HG02763 (cell line): ENCODE results near the gene FGL2.
"Not testable (repeated sequence)": the region's sequence is repeated elsewhere in the genome, so short reads cannot be mapped to it uniquely, and the experiment has no call there.

Experiments used
- ATAC-seq: cut with Tn5 transposase; IDR thresholded peaks from one replicate; pipeline ENCODE4 v1.9.1; 2021; ENCODE audit warnings: mild to moderate bottlenecking, moderate library complexity; ENCODE audit not compliant: unreplicated experiment

The FGL2 gene, protein sequence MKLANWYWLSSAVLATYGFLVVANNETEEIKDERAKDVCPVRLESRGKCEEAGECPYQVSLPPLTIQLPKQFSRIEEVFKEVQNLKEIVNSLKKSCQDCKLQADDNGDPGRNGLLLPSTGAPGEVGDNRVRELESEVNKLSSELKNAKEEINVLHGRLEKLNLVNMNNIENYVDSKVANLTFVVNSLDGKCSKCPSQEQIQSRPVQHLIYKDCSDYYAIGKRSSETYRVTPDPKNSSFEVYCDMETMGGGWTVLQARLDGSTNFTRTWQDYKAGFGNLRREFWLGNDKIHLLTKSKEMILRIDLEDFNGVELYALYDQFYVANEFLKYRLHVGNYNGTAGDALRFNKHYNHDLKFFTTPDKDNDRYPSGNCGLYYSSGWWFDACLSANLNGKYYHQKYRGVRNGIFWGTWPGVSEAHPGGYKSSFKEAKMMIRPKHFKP

DNA sequence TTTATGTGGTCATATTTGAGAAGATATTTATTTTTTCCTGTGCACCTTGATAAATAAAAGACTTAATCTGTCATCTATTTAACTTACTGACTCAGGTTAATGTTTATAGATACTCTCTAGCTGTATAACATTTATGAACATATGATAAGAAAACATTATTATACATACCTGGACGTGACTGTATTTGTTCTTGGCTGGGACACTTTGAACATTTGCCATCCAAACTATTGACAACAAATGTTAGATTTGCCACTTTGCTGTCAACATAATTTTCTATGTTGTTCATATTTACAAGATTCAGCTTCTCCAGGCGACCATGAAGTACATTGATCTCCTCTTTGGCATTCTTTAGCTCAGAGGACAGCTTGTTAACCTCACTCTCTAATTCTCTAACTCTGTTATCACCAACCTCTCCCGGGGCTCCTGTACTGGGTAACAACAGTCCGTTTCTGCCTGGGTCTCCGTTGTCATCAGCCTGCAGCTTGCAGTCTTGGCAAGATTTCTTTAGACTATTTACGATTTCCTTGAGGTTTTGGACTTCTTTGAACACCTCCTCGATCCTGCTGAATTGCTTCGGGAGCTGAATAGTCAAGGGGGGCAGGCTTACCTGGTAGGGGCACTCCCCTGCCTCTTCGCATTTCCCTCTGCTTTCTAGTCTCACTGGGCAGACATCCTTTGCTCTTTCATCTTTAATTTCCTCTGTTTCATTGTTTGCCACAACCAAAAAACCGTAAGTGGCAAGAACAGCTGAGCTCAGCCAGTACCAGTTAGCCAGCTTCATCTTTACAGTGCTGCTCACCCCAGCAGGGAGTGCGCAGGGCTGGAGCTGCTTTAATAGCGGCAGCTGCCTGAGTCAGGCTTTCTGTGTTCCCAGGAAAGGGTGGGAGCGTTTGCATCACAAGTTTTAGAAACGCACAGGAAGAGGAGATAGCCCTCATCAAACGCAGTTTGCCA is at the start of gene FGL2:
Gene FGL2, minus strand, starts transcription at position 807 of the 954 bp plus-strand sequence. Its CDS starts 26 bp downstream, at position 781.
- no peak for ATAC-seq

DNA sequence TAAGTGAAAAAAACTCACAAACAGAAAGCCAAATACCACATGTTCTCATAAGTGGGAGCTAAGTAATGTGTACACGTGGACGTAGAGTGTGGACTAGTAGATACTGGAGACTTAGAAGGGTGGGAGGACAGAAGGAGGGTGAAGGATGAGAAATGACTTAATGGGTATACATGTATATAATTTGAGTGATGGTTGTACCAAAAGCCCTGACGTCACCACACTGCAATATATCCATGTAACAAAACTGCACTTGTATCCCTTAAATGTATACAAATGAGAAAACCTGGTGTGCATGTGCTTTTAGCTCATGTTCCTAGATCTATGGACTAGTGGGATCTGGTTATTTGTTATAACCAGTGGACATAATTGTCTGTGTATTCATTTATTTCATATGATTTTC is 48.5 kb upstream of the FGL2 start:
- ATAC-seq: no peak

DNA sequence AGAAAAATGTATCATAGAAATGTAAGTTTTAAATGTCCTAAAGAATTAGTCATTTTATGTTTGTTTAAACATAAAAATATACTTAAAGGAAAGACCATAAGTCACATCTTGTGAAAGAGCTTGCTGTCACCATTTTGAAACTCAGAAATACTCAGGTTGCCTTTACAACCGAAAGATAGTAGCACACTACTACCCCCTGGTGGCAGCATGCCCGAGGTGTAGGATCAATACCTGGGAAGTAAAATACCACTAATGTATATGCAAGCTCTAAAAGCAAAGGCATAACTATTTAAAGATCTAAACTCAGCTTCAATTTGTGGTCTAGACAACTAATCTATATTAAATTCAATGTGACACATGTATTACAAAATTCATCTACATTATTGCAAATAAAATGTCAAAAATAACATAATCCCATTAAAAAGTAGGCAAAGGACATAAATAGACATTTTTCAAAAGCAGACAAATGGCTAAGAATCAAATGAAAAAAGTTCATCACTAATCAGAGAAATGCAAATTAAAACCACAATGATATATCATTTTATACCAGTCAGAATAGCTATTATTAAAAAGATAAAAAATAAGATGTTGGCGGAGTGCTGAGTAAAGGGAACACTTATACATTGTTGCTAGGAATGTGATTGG is 47.7 kb upstream of the FGL2 start:
- ATAC-seq: peak; percentile 76

DNA sequence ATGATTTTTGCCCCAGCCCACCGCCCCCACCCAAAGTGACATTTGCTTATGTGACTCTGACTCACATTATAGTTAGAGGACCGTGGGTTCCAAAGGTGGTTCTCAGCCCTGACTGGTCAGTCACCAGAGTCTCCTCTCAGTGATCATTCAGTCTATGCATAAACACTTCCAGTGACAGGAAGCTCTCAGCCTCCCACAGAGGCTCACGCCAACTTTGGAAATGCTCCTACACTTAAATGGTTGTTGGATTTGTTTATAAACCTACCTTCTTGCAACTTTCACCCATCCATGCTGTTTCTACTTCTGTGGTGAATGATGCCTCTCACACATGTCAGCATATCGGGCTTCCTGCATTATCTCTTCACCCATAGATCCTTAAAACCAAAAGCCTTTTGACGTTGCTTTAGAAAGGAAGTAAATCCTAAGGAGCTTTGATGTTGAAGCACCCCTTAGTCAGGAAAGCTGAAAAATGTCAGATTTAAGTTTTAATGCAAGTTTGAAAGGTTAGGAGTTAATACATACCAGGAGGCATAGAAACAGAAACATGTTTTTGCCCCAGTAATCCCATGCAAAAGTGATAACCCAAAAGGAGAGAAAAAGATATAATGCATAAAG is 46.5 kb upstream of the FGL2 start:
- ATAC-seq: no peak

DNA sequence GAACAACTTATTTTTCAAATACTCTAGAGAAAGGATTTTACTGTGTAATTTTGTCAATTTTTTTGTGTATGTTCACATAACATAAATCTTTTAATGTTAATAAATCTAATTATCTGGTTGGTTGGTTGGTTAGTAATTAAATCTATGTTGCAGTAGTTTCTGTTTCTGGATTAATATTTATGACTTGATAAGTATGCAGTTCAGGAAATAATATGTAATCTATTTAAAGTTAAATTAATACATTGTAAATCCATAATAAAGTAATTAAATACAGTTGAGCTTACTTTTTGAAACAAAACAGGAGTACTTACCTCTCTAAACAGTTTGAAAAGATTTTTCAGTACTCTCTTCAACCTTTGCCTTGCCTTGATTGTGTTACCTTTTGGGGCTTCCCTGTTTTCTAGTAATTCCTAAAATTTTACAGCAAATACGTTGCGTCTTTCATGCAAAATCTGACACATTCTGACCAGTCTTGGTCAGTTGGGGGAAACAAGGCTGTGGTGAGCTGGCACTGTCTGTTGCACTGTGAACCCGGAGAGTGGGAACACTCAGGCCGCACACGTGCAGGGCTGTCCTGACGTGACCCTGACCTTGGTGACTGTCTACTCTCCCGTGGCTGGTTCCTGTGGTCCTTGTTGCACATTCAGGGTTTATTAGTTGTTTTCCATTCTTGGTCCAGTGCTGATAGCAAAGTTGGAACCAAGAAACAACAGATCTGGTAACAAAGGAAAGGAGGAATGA is 45.6 kb upstream of the FGL2 start:
- ATAC-seq: no peak

DNA sequence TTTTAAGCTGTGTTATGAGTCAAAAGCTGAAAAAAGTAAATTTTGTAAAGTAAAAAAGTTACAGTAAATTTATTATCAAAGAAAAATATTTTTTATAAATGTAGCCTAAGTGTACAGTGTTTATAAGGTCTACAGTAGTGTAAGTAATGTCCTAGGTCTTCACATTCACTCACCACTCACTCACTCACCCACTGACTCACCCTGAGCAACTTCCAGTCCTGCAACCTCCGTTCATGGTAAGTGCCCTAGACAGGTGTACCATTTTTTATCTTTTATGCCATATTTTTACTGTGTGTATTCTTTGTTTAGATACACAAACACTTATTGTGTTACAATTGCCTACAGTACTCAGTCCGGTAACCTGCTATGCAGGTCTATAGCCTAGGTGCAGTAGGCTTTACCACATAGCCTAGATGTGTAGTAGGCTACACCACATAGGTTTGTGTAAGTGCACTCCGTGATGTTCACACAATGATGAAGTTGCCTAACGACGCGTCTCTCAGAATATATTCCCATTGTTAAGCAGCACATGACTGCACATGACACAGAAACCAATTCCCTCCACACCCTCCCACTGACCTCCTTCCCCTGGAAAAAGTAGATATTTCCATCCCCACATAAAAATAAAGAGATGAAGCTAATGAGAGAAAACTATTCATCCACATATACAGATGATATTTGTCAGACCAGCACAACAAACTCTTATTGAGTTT is 44.8 kb upstream of the FGL2 start:
- ATAC-seq: no peak

DNA sequence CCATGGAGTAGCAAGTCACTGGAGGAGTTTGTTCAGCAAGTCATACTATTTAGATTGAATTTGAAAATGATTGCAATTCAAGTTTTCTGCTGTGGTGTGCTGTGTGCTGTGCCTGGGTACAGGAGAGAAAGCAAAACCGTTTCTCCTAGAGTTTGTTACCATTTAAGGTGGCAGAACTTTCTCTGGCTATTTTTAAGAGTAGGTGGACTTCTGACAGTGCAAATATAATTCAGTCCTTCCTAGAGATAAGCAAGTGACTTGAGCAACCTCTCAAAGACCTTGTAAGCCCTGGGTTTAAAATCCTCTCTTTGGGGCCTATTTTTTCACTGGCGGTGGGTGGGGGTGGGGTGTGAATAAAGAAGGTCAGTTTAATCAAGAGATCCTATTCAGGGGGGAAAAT is 42.9 kb upstream of the FGL2 start:
- ATAC-seq: no peak

DNA sequence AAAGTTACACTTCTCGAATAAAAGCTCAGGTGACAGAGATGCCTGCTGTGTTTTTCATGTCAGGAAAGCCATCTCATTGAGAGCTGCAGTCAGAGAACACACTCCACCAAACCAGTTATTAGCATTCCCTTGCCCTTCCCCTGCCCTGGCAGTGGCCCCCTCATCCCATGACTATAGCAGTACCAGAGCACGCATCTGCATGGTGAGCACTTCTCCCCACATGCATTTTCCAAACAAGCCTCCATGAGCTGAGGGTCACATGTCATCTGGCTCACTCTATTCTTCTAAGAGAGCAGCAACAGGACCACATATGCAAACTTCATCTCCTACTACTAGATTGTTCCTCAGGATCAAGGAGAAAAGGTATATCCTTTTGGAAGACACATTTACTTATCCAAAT is 42.4 kb upstream of the FGL2 start:
- no peak for ATAC-seq

DNA sequence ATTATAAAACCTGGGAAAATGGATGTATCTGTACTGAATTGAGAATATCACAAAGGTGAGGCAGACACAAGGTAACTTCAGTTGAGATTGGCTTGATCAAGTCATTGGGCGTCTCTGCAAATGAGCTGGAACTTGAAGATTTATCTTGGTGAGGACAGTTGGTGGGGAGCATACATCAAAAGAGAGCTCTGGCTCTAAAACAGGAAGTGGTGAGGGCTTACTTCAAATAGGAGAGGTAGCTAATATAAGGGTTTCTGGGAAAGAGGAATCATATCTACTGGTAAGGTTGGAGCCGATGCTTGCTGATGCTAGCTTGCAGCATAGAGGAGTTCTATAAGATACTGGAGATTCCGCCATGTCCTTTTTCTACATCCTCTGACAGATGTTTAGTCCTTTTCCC is 39.9 kb upstream of the FGL2 start:
- ATAC-seq: no peak

DNA sequence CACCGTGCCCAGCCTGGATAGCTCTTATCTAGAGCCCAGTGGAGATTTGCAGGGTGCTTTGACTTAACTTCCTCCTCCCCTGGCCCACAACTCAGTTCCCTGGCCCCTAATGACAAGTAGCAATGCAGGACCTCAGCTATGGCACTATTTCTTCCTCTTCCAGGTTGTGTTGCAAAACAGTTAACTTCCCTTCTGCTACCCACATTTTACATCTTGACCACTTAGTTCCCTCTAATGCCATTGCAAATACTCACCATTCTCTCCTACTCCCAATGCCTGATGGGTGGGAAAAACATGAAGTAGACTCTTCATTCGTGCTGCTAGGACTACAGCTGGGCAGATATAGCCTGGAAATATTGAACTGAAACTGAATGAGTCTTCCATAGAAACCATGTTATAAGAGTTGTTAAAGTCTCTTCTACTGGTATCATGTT is 39.1 kb upstream of the FGL2 start:
- no peak for ATAC-seq

DNA sequence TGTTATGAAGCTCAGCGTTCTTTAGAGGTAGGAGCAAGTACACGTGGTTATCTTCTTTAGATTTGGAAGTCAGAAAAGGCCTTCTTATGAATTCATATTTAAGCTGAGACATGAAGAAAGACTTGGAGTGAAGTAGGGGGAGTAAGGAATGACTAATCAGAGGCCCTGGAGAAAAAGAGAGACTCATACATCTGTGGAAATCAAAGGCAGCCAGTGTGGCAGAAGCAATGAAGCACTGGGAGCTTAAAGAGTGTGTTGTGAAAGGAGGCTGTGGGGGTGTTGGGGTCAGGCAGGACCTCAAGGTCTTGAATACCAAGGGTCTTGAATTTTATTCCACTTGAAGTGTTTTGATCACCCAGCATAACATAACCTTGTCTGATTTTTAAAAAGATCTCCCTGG is 35.7 kb upstream of the FGL2 start:
- no peak for ATAC-seq

DNA sequence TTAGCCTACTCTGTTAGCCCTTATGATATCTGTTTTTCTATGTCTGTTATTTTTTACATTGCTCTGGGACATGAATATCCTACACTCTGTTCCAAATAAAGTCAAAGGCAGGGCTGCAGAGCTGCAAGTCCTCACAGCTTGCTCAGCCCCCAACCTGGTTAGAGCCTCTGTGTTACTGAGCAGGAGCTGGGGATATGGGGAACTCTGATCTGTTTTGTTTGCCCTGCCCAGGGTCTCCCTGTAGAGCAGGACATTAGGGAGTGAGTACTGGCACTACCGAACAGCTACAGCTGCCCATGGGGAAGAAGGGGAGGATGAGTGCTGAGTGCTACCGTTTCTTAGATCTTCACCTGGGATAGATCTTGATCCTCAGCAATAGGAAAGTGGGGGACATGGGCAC is 32.8 kb upstream of the FGL2 start:
- no peak for ATAC-seq

DNA sequence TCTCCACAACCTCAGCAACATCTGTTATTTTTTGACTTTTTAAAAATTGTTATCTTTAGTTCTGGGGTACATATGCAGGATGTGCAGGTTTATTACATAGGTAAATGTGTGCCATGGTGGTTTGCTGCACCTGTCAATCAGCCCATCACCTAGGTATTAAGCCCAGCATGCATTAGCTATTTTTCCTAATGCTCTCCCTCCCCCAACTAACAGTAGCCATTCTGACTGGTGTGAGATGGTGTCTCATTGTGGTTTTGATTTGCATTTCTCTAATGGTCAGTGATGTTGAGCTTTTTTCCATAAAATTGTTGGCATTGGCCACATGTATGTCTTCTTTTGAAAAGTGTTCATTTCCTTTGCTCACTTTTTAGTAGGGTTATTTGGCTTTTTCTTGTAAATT is 29.2 kb upstream of the FGL2 start:
- not testable (repeated sequence) for ATAC-seq

DNA sequence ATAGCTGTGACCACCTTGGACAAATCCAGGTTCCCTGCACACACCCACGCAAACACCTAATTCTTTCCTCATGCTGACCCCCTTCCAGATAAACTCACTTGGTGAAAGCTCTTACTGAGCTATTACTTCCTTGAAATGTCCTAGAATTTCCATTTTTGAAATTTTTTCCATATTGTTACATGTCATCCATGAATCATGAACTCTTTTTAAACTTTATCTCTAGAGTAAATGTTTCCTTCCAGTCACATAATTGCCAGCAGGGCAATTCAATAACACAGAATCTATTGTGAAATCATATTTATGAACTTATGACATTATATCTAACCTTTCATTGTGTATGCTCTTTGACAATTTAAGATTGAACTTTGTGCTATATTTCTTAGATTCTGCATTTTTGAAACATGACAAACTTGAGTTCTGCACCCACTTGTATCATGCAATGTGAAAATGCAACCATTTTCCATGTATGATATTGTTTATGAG is 26.8 kb upstream of the FGL2 start:
- ATAC-seq: no peak

DNA sequence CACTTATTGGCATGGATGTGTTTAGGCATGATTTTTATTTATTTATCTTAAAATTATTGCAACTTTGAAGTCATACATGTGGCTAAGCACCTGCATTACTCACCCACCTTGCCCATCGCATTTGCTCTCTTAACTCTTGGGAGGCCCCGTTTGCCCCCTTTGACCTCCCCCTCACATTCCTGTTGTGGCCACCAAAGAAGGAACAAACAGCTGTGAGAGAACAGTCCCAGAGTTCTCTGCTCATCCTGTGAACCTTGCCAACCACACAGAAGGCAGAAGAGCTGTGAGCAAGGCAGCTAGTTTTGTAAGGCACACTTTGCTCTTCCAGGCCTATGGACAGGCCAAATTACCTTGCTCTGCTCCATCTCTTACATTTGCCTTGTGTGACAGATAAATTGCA is 23.6 kb upstream of the FGL2 start:
- ATAC-seq: no peak

DNA sequence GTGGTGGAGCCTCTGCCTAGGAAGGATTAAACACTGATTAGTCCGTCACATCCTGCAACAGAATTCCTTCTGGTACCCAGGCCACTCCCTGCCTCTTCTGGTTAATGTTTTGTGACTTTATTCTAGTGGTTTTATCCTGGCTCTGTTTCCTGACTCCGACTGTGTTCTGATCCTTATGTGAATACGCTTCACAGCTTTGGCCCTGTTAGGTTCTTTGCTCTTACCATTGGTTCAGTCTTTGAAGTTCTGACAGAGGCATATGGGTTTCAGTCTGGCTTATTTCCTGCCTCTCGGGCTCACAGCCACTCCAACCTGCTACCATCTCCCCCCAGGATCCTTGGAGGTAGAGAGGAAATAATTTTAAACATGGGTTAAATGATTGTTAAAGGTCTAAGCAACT is 23.2 kb upstream of the FGL2 start:
- ATAC-seq: no peak

DNA sequence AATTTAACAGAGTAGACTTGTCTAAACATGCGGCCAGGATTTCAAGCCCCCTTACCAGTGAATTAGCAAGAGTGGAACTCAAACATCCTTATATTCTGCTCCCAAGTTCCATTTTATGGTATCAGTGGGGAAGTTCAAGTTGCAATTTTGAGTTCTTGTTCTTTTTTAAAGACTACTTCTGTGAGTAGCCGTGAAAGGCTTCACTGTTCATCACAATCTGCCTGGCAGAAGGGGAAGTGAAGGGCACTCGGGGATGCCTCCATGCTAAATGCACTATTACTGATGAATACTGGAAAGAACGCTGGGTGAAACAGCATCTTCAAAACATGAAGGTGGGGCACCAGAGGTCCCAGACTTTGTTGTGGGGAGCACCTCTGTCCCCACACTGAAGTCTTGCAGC is 22.4 kb upstream of the FGL2 start:
- no peak for ATAC-seq

DNA sequence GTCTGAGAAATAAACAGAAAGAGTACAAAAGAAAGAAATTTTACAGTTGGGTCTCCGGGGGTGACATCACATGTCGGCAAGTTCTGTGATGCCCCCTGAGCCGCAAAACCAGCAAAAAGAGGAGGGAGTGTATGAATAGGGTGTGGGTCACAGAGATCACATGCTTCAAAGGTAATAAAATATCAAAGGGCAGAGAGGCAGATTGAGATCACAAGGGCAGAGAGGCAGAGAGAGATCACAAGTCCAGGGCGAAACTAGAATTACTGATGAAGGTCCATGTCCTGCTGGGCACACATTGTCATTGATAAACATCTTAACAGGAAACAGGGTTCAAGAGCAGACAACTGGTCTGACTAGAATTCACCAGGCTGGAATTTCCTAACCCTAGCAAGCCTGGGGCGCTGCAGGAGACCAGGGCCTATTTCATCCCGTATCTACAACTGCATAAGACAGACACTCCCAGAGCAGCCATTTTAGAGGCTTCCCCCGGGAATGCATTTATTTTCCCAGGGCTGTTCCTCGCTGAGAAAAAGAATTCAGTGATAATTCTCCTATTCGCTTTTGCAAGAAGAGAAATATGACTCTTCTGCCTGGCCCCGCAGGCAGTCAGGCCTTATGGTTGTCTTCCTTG is 20.2 kb upstream of the FGL2 start:
- ATAC-seq: not testable (repeated sequence)
